DND-41 (cell line): ENCODE measurements around the gene SOS2.

Experiments
- EZH2 ChIP-seq: IDR thresholded peaks from 3 replicates; pipeline ENCODE4 v1.6.1; 2012; ENCODE audit warnings: borderline replicate concordance, low read depth, mild to moderate bottlenecking, moderate library complexity, low read length, inconsistent platforms; ENCODE audit not compliant: severe bottlenecking
- TF ChIP-seq, protein P1 (sequence below): IDR thresholded peaks from 2 replicates; pipeline ENCODE4 v1.5.1; 2012; ENCODE audit warnings: borderline replicate concordance, low read length, moderate library complexity, mild to moderate bottlenecking; ENCODE audit not compliant: poor library complexity, severe bottlenecking; ENCODE audit errors: extremely low read depth

- TF ChIP-seq, protein P1, sequence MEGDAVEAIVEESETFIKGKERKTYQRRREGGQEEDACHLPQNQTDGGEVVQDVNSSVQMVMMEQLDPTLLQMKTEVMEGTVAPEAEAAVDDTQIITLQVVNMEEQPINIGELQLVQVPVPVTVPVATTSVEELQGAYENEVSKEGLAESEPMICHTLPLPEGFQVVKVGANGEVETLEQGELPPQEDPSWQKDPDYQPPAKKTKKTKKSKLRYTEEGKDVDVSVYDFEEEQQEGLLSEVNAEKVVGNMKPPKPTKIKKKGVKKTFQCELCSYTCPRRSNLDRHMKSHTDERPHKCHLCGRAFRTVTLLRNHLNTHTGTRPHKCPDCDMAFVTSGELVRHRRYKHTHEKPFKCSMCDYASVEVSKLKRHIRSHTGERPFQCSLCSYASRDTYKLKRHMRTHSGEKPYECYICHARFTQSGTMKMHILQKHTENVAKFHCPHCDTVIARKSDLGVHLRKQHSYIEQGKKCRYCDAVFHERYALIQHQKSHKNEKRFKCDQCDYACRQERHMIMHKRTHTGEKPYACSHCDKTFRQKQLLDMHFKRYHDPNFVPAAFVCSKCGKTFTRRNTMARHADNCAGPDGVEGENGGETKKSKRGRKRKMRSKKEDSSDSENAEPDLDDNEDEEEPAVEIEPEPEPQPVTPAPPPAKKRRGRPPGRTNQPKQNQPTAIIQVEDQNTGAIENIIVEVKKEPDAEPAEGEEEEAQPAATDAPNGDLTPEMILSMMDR, result peak; percentile 55
- no peak for TF ChIP-seq EZH2
Observed at GRCh38 chr14:50260511-50260910, 29.1 kb upstream of the SOS2 start.
